ENCODE data around the gene NDUFA11. TPM values are rescaled to one million over a fixed set of nuclear protein-coding genes. Genes with fewer than 3 reads are reported as not detected.

The NDUFA11 gene
- total and polyA plus RNA-seq, 2 of the 13 experiments (the other 11 are each of a cell fraction or from before 2014, with no cell fraction given), result 286 to 378 TPM

- TF ChIP-seq ZNF879 (CRISPR knock-in tag; IDR thresholded peaks at IDR 0.05), result peak; percentile 95
- peak; percentile 97 for TF ChIP-seq ZBED4 (CRISPR knock-in tag; IDR thresholded peaks at IDR 0.05; ENCODE audit: borderline replicate concordance)
- TF ChIP-seq GTF2F1 (IDR thresholded peaks at IDR 0.05; ENCODE audit: low read length), result no peak; the same call in 1 of the 2 replicates
- TF ChIP-seq POGK (CRISPR knock-in tag; conservative IDR thresholded peaks at IDR 0.05), result no peak
- peak; percentile 96; the same call in 1 of the 2 replicates for TF ChIP-seq ARID4A (CRISPR knock-in tag; IDR thresholded peaks at IDR 0.05; ENCODE audit: borderline replicate concordance)
- TF ChIP-seq ZFY (CRISPR knock-in tag; IDR thresholded peaks at IDR 0.05), result peak; percentile 81
- TF ChIP-seq ZSCAN9 (CRISPR knock-in tag; IDR thresholded peaks at IDR 0.05; ENCODE audit: borderline replicate concordance), result no peak
- TF ChIP-seq NCOA1 (CRISPR knock-in tag; IDR thresholded peaks at IDR 0.05), result no peak; the same call in 1 of the 2 replicates
- 0 out of 2 replicates have a peak, but pooled peaks have one; percentile 35 for TF ChIP-seq ZKSCAN5 (CRISPR knock-in tag; IDR thresholded peaks at IDR 0.05)
- TF ChIP-seq REPIN1 (CRISPR knock-in tag; IDR thresholded peaks at IDR 0.05; ENCODE audit: borderline replicate concordance, low read depth), result peak; percentile 85; the same call in 1 of the 2 replicates
- TF ChIP-seq CBX1 (IDR thresholded peaks at IDR 0.05; ENCODE audit: low read depth), result no peak
- peak; percentile 60; the same call in 1 of the 2 replicates for TF ChIP-seq SIN3B (IDR thresholded peaks at IDR 0.05; ENCODE audit: low read length)
- no peak for TF ChIP-seq ZNF644 (CRISPR knock-in tag; IDR thresholded peaks at IDR 0.05; ENCODE audit: low read depth)
- TF ChIP-seq ZNF20 (CRISPR knock-in tag; IDR thresholded peaks at IDR 0.05), result 0 out of 2 replicates have a peak, but pooled peaks have one; percentile 67
- no peak; the same call in 1 of the 2 replicates for TF ChIP-seq TSC22D2 (CRISPR knock-in tag; IDR thresholded peaks at IDR 0.05; ENCODE audit: borderline replicate concordance)
- peak; percentile 89; the same call in 1 of the 2 replicates for TF ChIP-seq KDM5B (CRISPR knock-in tag; IDR thresholded peaks at IDR 0.05; ENCODE audit: borderline replicate concordance)
- TF ChIP-seq HMG20B (CRISPR knock-in tag; conservative IDR thresholded peaks at IDR 0.05), result peak; percentile 48; the same call in 1 of the 2 replicates
- no peak for TF ChIP-seq TEAD2 (CRISPR knock-in tag; IDR thresholded peaks at IDR 0.05)
- no peak for TF ChIP-seq MBNL3 (CRISPR knock-in tag; conservative IDR thresholded peaks at IDR 0.05)
- TF ChIP-seq ZFP82 (CRISPR knock-in tag; IDR thresholded peaks at IDR 0.05; ENCODE audit: borderline replicate concordance), result peak; percentile 93; the same call in 1 of the 2 replicates
These were observed at the start of gene NDUFA11 (continued) for GRCh38 chr19:5903624-5904351.
